K562 (cell line): ENCODE data around the gene KCNQ2. TPM values are rescaled to one million over a fixed set of nuclear protein-coding genes. Genes with fewer than 3 reads are reported as not detected.

Experiments
- GTF2F1 ChIP-seq: IDR thresholded peaks from 2 replicates; pipeline ENCODE4 v1.6.1; 2011; ENCODE audit warnings: low read depth, low read length, improper control_type of control experiment
- JUND ChIP-seq, 2 experiments: IDR thresholded peaks; 2 replicates in 1 of 2; 3 replicates in 1 of 2; pipeline ENCODE4 v1.6.1; 2011; ENCODE audit warnings: borderline replicate concordance in 2 of 2, low read depth in 2 of 2, low read length in 2 of 2, improper control_type of control experiment in 1 of 2, missing biosample characterization in 1 of 2, missing genetic modification characterization in 1 of 2, missing genetic modification reagents in 1 of 2
- KAT8 ChIP-seq: fragments of 450-650 bp; IDR thresholded peaks from 2 replicates; pipeline ENCODE4 v1.6.1; 2016; ENCODE audit warnings: low read depth, mild to moderate bottlenecking
- KDM1A ChIP-seq, 2 experiments: fragments of 450-650 bp; IDR thresholded peaks; 2 replicates each; pipeline ENCODE4 v1.6.1; 2016; ENCODE audit warnings: mild to moderate bottlenecking in 2 of 2
- KDM5B ChIP-seq: fragments of 200-600 bp; sonication (generic); IDR thresholded peaks from 2 replicates; pipeline ENCODE4 v1.6.1; 2012; ENCODE audit warnings: low read depth, mild to moderate bottlenecking, moderate library complexity, low read length, control low read depth, inconsistent platforms; ENCODE audit not compliant: insufficient replicate concordance
- MNT ChIP-seq, 2 experiments: fragments of 450-650 bp; conservative IDR thresholded peaks; 2 replicates each; pipeline ENCODE4 v1.6.1; 2017; ENCODE audit warnings: mild to moderate bottlenecking in 2 of 2, moderate library complexity in 2 of 2
- NR2C1 ChIP-seq, 2 experiments: fragments of 450-650 bp; IDR thresholded peaks; 2 replicates each; pipeline ENCODE4 v1.6.1; 2017; ENCODE audit warnings: mild to moderate bottlenecking in 2 of 2, antibody characterized with exemption in 1 of 2, inconsistent platforms in 1 of 2, missing compliant biosample characterization in 1 of 2, missing genetic modification characterization in 1 of 2
- PATZ1 ChIP-seq: fragments of 250-450 bp; sonication (Bioruptor Pico); IDR thresholded peaks from 2 replicates; pipeline ENCODE4 v1.5.0; 2020; ENCODE audit warnings: mild to moderate bottlenecking, borderline replicate concordance
- PKNOX1 ChIP-seq: fragments of 450-650 bp; IDR thresholded peaks from 2 replicates; pipeline ENCODE4 v1.6.1; 2016
- POLR2H ChIP-seq: IDR thresholded peaks from 2 replicates; pipeline ENCODE4 v1.6.1; 2016; ENCODE audit warnings: missing genetic modification characterization, low read depth, mild to moderate bottlenecking, control low read depth, missing compliant biosample characterization, moderate library complexity
- RBM15 ChIP-seq: fragments of 200-400 bp; formaldehyde crosslinking; IDR thresholded peaks from 2 replicates; pipeline ENCODE4 v1.6.1; 2018; ENCODE audit warnings: mild to moderate bottlenecking, low read length, moderate library complexity; ENCODE audit not compliant: insufficient read depth
- SRF ChIP-seq, 2 experiments: fragments of 250-450, 450-650 bp in 1 of 2; sonication (Bioruptor Pico) in 1 of 2; sonication (generic) in 1 of 2; formaldehyde crosslinking; IDR thresholded peaks; 2 replicates each; pipeline versions ENCODE4 v1.5.0 to v1.5.1; 2020 to 2022; ENCODE audit warnings: mild to moderate bottlenecking in 1 of 2, missing genetic modification reagents in 1 of 2
- TAF7 ChIP-seq: fragments of 450-650 bp; IDR thresholded peaks from 2 replicates; pipeline ENCODE4 v1.6.1; 2016; ENCODE audit warnings: missing genetic modification characterization, missing compliant biosample characterization
- TEAD2 ChIP-seq: fragments of 450-650 bp; IDR thresholded peaks from 2 replicates; pipeline ENCODE4 v1.6.1; 2016; ENCODE audit warnings: missing genetic modification characterization, control low read depth, missing compliant biosample characterization
- TEAD4 ChIP-seq, 2 experiments: sonication (generic) in 1 of 2; formaldehyde crosslinking in 1 of 2; IDR thresholded peaks; 2 replicates each; pipeline versions ENCODE4 v1.6.1 to v1.8.0; 2012 to 2022; ENCODE audit warnings: borderline replicate concordance in 1 of 2, inconsistent platforms in 1 of 2, low read length in 1 of 2, mild to moderate bottlenecking in 1 of 2, missing genetic modification reagents in 1 of 2
- THRA ChIP-seq: fragments of 450-650 bp; IDR thresholded peaks from 2 replicates; pipeline ENCODE4 v1.6.1; 2017; ENCODE audit warnings: mild to moderate bottlenecking, moderate library complexity
- ZBTB7A ChIP-seq: IDR thresholded peaks from 2 replicates; pipeline ENCODE4 v1.6.1; 2011; ENCODE audit warnings: low read depth, mild to moderate bottlenecking, low read length, moderate library complexity, borderline replicate concordance; ENCODE audit not compliant: control insufficient read depth
- ZFX ChIP-seq: sonication (generic); formaldehyde crosslinking; IDR thresholded peaks from 2 replicates; pipeline ENCODE4 v1.8.0; 2022; ENCODE audit warnings: mild to moderate bottlenecking, missing genetic modification reagents, moderate library complexity
- ZNF197 ChIP-seq: fragments of 200-800 bp; sonication (Bioruptor generic); IDR thresholded peaks from 2 replicates; pipeline ENCODE4 v1.6.1; 2016; ENCODE audit warnings: low read depth, missing genetic modification characterization, missing compliant biosample characterization
- polyA plus RNA-seq, 8 experiments: library from polyadenylated mRNA; depleted of rRNA in 4 of 8; stranded (reverse) in 5 of 8; unstranded in 3 of 8; fragments of >200 nt; fragmentation: Nextera tagmentation in 2 of 8; fragmentation: Illumina TruSeq in 1 of 8; extraction: Ambion mirVana in 2 of 8; extraction: Trizol in 1 of 8; gene quantifications; 2 replicates each; pipeline versions ENCODE4 v1.2.1 to v1.2.3, GENCODE V29; 2011 to 2014; ENCODE audit warnings: inconsistent platforms in 1 of 8, missing spikeins in 1 of 8
- total RNA-seq, 7 experiments: library from RNA; depleted of rRNA in 6 of 7; stranded (reverse); fragments of >200 nt in 6 of 7; fragmentation: Illumina TruSeq in 2 of 7; extraction: Trizol in 2 of 7; gene quantifications; 2 replicates each; pipeline versions ENCODE4 v1.2.1 to v1.2.3, GENCODE V29; 2011 to 2021; ENCODE audit warnings: low replicate concordance in 1 of 7

The KCNQ2 gene
- total and polyA plus RNA-seq, 9 of the 15 experiments (the other 6 are each of a cell fraction or from before 2014, with no cell fraction given) = 0.13 to 0.16 TPM; not detected in 7

- peak; percentile 10; the same call in 1 of the 2 replicates for TF ChIP-seq PKNOX1
- TF ChIP-seq ZBTB7A = no peak
- TF ChIP-seq MNT (conservative IDR thresholded peaks at IDR 0.05) = peak in 1 of 2 experiments; percentile 53; a peak in 2 of 4 replicates
- peak; percentile 32; the same call in 1 of the 2 replicates for TF ChIP-seq JUND (IDR thresholded peaks at IDR 0.05; ENCODE audit: borderline replicate concordance, low read depth, low read length)
- TF ChIP-seq JUND (tag; IDR thresholded peaks at IDR 0.05; ENCODE audit: borderline replicate concordance, low read depth, low read length) = peak; percentile 49; the same call in 1 of the 3 replicates
- peak; percentile 100 for TF ChIP-seq TEAD2 (tag)
- no peak for TF ChIP-seq ZFX
- no peak for TF ChIP-seq GTF2F1
- TF ChIP-seq KDM1A (IDR thresholded peaks at IDR 0.05) = peak in 1 of 2 experiments; percentile 62; a peak in 1 of 4 replicates
- no peak for TF ChIP-seq ZNF197 (CRISPR knock-in tag)
- TF ChIP-seq RBM15 = no peak
- TF ChIP-seq POLR2H = no peak
- no peak for TF ChIP-seq KAT8
- no peak for TF ChIP-seq TAF7 (tag)
- TF ChIP-seq PATZ1 = no peak
- no peak for TF ChIP-seq NR2C1 (IDR thresholded peaks at IDR 0.05)
- no peak for TF ChIP-seq NR2C1 (tag; IDR thresholded peaks at IDR 0.05)
- no peak for TF ChIP-seq KDM5B
- TF ChIP-seq THRA = no peak
- peak; percentile 95 for TF ChIP-seq TEAD4 (IDR thresholded peaks at IDR 0.05; ENCODE audit: low read length)
- peak; percentile 99 for TF ChIP-seq TEAD4 (CRISPR knock-in tag; IDR thresholded peaks at IDR 0.05; ENCODE audit: borderline replicate concordance)
- peak in 1 of 2 experiments; percentile 53; a peak in 1 of 4 replicates for TF ChIP-seq SRF (CRISPR knock-in tag; IDR thresholded peaks at IDR 0.05)
Observed at GRCh38 chr20:63434599-63435378, 37.7 kb downstream of the KCNQ2 start (continued).
